ENCODE measurements around the gene TOPORS. TPM values are rescaled to one million over a fixed set of nuclear protein-coding genes. Genes with fewer than 3 reads are reported as not detected.
A peak's percentile ranks its signal among the peaks of the same experiment; 100 is the strongest.
"Not testable (repeated sequence)": the region's sequence is repeated elsewhere in the genome, so short reads cannot be mapped to it uniquely, and the experiment has no call there.

The TOPORS gene
- total RNA-seq, 1 experiment from 2014 or later: 23.8 TPM

DNA sequence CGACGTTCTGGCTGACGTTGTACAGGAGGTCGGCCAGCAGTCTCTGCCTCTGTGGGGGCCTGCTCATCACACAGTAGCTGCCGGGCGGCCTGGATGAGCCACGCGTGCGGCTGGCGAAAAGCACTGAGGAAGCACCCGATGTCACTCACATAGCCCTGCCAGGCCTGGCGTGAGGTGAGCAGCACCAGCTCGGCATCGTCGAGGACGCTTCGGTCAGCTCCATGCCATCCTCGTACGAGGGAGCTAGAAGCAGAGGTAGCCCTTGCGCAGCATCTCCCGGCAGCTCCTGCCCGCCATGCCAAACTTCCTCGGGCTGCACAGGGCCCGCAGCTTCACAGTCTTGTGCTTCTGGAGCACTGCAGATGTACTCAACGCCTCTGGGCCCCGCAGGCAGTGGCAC lies 14.4 kb upstream of the TOPORS start:
- DNase-seq (ENCODE audit: low read depth): no peak

DNA sequence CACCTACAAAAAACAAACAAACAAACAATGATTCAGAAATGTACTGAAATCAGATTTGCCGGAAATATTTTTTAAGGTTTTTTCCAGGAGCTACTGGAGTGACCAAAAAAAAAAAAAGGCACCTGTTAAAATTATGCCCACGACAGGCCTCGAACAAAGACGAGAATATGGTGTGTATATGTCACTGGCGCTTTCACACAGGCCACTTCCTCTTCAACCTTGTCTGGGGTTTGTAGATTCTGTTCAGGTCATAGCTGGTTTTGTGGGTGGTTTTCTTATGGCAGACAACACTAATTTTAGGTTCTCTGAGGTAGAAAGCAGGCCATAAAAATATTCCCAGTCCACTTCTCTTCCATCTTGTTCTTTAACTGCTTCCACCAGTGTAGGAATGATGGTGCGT lies 13.6 kb upstream of the TOPORS start:
- DNase-seq (ENCODE audit: low read depth): no peak

DNA sequence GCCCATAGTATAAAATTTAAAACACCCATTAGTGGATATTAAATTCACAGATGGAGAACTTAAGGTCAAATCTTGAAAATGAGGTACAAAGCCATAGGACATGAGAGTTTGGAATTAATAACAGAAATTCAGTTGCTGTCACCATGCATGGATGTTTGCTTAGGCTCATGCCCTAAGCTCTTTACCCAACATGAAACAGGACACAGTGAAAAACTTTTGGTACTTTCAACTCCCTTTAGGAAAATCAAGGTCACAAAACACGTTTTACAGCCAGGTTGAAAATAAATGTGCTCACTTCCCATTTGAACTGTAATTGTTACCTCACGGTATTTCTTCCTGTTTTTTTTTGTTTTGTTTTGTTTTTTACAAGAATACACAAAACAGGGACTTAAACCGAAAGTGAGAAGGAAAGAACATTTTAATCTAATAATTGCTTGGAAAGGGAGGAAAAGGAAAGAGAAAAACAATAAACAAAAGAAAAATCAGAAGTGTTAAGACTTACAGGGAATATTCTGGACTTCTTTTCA lies 6.1 kb upstream of the TOPORS start:
- no peak for DNase-seq (ENCODE audit: low read depth)

DNA sequence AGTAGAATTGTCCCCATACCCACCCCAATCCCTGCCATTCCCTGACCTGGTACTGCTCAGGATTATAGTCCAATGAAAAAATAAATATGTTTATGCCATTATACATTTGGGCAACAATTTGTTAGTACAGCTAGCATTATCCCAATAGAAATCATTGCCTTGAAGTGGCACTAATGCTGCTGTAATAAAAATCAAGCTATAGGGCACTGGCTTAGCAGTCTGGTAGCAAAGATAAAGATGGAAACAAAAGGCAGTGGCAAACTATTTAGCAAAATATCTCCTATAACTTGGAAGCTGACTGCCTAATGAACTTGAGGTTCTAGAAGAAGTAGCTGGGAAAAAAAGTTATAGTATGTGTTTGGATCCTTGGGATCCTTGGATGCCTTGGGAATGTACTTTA lies 2.2 kb upstream of the TOPORS start:
- DNase-seq (ENCODE audit: low read depth): no peak

DNA sequence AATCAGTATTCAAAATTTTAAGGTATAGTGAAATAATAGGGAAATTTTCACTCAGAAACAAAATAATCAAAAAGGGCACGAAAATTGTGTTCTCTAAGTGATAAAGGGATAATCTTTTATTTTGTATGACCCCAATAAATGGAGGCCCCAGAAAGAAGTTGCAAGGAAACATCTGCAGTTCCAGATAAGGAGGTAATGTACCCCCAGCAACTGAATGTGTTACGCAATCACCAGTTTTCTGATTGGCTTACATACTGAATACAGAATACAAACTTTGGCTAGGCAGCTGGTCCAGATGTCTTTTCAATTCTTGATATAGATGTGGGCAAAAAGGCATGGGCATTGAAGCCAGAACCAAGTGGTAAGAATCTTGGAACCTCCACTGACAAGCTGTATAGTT lies 1.7 kb upstream of the TOPORS start:
- DNase-seq (ENCODE audit: low read depth): peak; percentile 4

DNA sequence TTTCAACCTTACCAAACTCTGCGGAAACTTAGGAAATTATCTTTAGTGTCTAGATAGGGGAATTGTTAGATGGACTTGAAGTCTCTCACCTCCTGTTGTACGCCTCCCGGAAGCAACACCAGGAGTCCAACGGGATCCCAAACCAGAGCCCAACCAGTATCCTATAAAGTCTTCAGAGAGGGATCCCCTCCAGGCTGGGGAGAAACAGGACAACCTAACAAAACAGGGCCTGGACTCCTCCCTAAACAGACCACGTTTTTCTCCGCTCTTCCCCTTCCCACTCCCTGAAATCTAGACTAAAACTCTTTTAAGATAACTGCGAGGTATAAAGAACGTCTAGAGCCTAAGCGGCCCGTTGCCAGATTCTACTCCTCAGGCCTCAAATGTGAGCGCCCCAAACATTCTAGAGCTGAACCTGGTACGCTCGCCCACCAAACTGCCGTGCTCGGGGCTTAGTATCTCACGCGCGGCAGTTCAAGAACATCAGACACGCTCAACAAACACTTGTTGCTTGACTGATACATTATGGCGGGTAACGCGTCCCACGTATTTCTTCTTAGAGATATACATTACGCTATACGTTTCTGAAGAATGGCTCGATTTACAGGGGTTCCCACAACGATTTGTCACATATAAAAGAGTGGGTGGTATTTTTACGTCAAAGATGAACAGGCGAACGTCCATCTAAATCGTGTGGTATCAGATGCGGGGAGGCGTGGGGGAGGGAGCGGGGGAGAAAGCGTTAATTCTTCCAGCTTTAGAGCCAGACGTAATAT lies 922 bp downstream of the TOPORS start:
- peak; percentile 63 for DNase-seq (ENCODE audit: low read depth)

DNA sequence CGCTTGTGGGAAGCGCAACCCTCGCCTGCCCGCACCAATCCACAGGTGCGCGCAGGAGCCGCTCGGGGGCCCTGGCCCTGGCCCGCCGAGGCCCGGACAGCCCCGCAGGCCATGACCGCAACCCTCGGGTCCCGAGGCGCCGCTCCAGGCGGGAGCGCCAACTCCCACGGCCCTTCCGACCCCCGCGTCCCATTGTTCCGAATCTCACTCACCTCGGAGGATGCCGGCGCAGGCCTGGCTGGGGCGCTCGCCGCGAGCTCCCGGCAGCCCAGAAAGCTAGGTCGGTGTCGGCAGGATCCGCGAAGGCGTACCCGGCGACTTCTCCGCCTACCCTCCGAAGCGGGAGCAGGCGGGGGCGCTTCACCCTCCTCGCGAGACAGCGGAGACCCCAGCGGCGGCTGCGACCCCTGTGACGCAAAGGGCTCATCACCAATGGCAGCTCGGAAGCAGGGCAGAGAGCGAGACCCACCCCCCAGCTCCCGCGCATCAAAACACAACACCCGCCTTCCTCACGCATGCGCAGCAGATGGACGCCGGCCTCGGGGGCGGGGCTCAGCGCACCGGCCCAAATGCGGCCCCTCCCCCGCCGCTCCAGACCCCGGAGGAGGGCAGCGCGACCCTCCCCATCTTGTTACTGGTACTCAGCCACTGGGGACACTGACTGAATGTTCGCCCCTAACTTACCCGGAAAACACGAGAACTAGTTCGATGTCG lies 1.7 kb downstream of the TOPORS start:
- DNase-seq (ENCODE audit: low read depth): peak; percentile 81

DNA sequence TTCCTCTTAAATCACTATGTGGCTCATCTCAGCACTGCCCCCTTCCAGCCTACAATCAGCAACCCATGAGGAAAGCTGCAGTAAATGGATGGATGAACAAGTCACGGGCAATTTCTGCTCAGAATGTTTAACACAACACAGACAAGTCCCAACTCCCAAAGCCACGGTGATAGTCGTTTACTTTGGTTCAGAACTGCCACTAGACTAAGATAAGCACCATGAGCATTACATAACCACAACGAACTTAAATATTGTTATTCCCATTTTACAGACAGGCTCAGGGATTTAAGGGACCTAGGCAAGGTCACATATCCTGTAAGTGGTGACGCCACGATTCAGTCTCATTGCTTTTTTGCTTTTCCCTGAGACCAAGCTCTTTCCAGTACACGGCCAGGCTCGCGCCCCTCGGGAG lies 2.2 kb downstream of the TOPORS start:
- peak; percentile 3 for DNase-seq (ENCODE audit: low read depth)

DNA sequence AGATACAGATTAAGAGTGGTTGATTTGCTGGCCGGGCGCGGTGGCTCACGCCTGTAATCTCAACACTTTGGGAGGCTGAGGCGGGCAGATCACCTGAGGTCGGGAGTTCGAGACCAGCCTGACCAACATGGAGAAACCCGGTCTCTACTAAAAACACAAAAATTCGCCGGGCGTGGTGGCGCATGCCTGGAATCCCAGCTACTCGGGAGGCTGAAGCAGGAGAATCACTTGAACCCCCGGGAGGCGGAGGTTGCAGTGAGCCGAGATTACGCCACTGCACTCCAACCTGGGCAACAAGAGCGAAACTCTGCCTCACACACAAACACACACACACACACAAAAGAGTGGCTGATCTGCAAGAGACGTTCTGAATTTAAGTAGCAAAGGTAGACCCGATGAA lies 4.2 kb downstream of the TOPORS start:
- DNase-seq (ENCODE audit: low read depth): not testable (repeated sequence)

DNA sequence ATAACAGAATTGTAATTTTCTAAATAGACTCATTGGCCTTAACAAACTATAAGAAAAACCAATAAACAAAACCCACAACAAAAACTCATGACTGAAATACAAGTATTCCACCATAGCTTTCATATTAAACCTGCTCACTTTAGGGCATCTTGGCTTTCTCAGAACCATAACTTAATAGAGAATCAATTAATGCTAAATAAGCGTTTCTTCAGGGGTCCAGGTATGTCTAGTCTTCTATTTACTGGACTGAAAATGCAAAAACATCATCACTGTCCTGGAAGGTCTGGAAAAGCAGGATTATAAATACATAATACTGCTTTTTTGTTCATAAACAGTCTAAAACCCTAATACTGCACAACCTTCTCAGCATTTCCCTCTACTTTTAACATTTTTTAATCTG lies 6.5 kb downstream of the TOPORS start:
- DNase-seq (ENCODE audit: low read depth): no peak

DNA sequence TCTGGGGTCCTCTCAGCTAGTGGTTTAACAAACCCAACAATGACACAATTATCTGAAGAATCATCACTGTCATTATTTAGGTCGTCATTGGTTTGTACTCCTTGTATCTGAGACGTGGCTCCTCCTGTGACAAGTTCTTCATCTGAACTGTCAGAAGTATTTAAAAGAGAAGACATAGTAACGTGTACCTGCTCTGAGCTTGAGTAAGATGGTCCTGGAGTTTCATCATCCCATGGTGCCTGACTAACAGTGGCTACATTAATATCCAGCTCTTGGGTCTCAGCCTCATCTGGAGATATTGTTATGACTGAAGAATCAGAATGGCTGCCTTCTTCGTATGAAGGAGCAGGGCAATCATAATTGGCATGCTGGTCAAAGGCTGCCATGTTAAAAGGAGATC lies 9.3 kb downstream of the TOPORS start:
- DNase-seq (ENCODE audit: low read depth): no peak

DNA sequence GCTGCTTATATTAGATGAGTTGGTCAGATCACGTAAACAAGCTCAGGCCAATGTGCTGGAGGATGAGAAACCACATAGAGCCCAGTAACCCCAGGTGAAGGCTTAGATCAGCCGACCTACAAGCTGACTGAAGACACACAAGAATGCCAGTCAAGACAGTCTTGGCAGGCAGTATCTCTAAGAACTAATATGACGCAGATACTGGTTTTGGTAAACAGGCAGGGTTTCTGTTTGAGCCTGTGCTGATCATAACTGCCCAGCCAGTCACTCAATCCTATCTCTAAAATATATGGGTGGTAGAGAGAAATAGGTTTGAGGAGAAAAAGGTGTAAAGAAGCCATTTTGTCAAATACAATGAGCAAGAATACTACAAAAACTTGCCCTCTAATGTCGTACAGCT lies 18.6 kb downstream of the TOPORS start:
- DNase-seq (ENCODE audit: low read depth): no peak

DNA sequence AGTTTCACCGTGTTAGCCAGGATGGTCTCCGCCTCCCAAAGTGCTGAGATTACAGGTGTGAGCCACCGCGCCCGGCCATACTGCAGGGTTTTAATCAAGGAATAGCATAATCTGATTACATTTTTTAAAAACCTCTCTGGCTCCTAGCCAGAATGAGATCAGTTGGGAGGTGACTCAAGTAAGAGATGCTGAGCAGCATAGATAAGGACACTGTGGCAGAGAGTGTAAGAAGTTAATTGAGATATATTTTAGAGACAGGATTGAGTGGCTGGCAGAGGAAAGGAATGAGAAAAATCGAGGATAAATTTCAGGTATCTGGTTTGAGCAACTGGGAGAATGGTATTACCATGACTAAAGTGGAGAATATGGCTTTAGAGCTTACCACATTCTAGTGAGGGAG lies 19.1 kb downstream of the TOPORS start:
- DNase-seq (ENCODE audit: low read depth): no peak

DNA sequence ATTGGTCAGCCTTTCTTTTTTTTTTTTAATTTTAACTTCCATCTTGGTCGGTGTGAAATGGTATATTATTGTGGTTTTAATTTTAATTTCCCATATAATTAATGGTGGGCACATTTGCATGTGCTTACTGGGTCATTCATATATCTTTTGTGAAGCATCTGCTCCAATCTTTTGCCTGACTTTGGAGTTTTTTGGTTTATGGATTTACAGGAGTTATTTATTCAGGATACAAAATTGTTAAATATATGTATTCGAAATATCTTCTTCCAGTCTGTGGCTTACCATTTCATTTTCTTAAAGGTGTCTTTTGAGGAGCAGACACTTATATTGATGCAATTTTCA lies 25.7 kb downstream of the TOPORS start:
- DNase-seq (ENCODE audit: low read depth): no peak

DNA sequence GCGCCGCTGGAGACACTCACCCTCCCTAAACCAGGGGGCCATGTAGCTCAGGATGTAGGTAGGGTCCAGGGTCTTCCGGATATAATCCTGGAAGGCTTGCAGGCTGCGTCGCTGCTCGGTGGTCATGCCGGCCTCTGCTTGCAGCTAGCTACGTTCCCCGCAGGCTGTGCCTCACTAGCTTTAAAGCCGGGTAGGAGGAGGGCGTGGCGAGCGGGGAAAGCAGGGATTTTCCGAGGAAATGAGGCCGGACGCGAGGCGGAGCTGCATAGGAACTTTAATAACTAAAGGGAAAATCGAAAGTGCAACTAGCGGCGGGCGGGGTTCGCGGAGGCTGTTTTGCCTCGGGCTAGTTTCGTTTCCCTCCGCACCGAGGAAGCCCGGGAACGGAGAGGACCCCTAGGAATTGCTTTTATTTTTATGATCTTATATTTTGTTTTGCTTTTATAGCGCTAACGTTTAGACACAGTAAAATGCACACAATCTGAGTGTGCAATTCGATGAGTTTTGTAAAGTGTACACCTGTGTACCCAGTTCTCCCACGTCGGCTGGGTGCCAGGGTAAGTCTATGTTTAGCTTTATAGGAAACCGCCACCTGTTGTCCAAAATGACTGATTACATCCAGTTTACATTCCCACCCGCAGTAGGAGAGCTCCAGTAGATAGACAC lies 26.2 kb downstream of the TOPORS start, which contains the start of gene RIGI:
TSS of gene RIGI (minus strand) at position 156 of the 666 bp plus-strand sequence. CDS start at position 126, 30 bp downstream.
- DNase-seq (ENCODE audit: low read depth): peak; percentile 92

DNA sequence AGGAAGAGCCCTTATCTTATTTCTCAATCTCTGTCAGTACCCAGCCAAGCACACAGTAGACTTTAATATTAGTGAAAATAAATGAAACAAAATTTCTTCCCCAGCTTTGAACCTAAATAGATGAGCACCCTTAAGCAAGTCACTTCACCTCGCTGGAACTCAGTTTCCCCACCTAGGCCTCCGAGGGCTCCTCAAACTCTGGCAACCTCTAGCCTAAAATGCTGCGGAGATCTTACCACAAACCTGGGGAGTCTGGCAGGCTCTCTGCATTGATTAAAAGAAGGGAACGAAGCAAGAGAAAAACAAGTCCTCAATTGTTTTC lies 26.7 kb downstream of the TOPORS start:
- no peak for DNase-seq (ENCODE audit: low read depth)

DNA sequence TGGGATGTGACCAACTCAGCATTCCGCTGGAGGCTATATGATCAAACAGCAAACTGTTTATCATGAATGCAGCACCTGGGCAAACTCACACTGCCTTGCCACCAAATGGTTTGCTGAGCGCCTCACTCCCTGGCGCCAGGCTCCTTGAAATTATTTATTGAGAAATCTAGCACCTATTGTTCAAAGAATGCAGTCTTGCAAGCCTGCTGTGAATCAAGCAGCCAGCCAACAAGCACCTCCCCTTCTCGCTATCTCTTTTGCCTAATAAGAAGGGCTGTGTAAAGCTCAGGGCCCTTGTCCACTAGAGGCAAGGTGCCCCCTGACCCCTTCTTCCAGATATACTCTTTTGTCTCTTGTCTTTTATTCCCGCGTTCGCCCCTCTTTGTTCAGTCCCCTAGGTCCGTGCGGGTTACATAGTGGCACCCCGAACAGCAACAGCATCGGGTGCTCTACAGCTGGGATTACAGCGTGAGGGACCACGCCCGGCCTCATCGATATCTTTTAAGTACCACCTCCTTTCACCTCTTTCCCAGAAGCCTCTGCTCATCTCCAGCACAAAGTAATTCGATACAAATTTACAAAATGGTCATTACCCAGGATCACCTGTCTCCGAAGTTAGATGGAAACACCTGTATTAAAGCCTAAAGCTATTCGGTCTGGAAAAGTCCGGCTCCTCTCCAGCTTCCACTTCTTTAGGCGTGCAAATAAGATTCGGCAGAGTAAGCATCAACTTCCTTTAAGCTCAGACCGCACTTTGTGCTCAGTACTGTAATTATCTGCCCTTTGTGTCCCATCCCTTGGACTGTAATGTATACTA lies 27.3 kb downstream of the TOPORS start:
- peak; percentile 26 for DNase-seq (ENCODE audit: low read depth)

DNA sequence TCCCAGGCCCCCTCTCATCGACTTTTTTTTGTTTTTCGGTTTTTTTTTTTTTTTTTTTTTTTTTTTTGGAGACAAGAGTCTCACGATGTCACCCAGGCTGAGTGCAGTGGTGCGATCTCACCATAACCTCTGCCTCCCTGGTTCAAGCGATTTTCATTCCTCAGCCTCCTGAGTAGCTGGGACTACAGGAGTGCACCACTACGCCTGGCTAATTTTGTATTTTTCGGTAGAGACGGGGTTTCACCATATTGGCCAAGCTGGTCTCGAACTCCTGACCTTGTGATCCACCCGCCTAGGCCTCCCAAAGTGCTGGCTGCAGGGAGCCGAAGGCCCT lies 27.9 kb downstream of the TOPORS start:
- not testable (repeated sequence) for DNase-seq (ENCODE audit: low read depth)

DNA sequence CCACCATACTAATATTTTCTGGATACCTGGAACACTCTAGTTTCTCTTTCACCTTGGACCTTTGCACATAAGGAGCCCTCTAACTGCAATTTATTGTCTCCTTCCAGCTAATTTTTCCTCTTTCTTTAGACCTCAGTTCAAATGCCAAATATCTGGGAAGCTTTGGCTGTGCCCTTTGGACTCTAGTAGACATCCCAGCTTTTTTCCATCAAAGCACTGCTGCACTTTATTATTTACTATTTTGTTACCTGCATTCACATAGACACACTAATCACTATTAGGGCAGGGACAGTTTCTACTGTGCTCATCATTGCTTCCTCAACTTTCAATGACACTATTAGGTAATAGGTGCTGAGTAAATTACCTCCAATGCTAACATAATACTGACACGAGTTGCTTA lies 28.5 kb downstream of the TOPORS start:
- DNase-seq (ENCODE audit: low read depth): no peak

DNA sequence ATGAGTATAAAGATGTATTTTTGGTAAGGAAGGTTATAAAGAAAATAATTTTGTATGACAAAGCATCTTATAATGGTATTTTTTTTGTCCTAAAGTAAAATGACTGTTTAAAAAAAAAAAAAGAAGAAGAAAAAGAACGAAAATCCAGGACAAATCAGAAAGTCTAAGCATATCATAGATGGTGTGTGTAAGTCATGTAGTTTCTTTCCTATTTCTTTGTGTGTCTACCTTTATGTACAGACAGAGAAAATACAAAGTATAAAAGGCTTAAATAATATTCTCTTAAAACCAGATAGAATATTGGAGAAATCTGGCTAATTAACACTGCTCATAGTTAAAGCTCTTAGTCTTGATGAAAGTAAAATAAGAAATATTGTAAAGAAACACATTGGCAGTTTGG lies 34.1 kb downstream of the TOPORS start:
- no peak for DNase-seq (ENCODE audit: low read depth)

DNA sequence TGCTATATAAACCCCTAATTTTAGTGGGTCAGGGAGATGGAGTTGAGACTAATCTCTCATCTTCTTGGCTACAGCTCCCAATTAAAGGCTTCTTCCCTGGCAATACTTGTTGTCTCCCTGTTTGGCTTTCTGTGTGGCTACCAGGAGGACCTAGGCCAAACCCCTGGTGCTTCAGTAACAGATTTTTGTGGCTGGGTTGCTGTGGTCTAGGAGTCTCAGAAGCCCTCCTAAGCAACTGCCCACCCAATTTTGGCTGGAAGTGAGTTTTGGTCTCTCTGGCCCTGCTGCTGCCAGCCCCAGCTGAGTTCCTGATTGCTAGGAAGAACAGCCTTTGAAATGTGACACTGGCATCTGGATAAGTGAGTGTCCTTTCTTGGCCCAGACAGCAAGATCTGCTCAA lies 36.1 kb downstream of the TOPORS start:
- DNase-seq (ENCODE audit: low read depth): no peak

DNA sequence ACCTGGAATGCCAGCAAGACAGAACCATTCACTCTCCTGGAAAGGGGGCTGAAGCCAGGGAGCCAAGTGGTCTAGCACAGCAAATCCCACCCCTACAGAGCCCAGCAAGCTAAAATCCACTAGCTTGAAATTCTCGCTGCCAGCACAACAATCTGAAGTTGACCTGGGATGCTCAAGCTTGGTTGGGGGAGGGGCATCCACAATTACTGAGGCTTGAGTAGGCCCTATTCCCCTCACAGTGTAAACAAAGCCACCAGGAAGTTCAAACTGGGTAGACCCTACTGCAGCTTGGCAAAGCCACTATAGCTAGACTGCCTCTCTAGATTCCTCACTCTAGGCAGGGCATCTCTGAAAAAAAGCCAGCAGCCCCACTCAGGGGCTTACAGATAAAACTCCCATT lies 43.7 kb downstream of the TOPORS start:
- DNase-seq (ENCODE audit: low read depth): no peak

Data from RPMI7951 (cell line).